A673 (cell line): ENCODE data around the gene LCN6.
"Not testable (repeated sequence)": the region's sequence is repeated elsewhere in the genome, so short reads cannot be mapped to it uniquely, and the experiment has no call there.

Source experiments
- CTCF ChIP-seq: fragments of 300-800, 200-600 bp; sonication (generic); conservative IDR thresholded peaks from 2 replicates; pipeline ENCODE4 v1.5.1; 2017; ENCODE audit warnings: low read depth, mild to moderate bottlenecking, antibody characterized with exemption, low read length, moderate library complexity, mixed read lengths
- EZH2 ChIP-seq: fragments of 200-600 bp; sonication (generic); IDR thresholded peaks from 2 replicates; pipeline ENCODE4 v1.6.1; 2017; ENCODE audit warnings: borderline replicate concordance, low read depth, mild to moderate bottlenecking, mixed read lengths, antibody characterized with exemption, low read length; ENCODE audit not compliant: poor library complexity, severe bottlenecking

GRCh38 chr9:136755302-136756133 lies 7.2 kb upstream of the LCN6 start:
- TF ChIP-seq CTCF, EZH2: not testable (repeated sequence)
